GM19043 (cell line): Measurements from ENCODE around the gene BIRC7.

Experiments
- ATAC-seq: cut with Tn5 transposase; IDR thresholded peaks from one replicate; pipeline ENCODE4 v1.9.1; 2021; ENCODE audit warnings: low read depth; ENCODE audit not compliant: unreplicated experiment

BIRC7 gene

DNA sequence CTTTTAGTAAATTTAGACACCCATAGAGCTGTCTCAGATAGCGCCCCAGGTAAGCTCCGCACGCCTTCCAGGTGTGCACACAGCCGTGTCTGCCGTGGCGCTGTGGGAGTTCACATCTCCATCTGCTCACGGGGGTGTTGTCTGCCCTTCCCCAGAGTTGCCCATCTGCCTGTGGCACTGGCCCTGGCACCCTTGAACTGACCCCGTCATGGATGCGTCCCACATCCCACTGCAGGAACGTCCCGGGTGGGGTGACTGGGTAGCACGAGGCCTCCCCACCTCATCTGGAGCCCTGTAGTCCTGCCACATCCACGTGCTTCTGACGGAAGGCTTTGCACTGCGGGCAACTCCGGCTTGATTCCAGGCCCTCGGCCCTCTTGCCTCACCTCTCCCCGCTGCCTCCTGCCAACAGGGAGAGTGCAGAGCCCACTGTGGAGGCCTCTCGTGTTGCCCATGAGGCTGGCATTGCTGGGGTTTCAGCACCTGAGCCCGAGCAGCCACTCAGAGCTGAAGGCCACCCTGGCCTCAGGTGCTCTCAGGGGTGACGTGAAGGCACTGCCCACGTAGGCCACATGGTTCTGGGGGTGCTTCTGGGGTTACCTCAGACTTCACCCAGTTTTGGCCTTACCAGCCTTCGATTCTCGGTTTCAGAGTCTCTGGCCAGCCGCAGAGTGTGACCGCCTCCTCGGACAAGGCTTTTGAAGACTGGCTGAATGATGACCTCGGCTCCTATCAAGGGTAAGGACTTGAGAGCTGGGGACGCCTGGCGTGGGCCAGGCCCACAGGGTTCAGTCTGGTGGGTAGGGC is 42.0 kb downstream of the BIRC7 start:
- ATAC-seq, result no peak

DNA sequence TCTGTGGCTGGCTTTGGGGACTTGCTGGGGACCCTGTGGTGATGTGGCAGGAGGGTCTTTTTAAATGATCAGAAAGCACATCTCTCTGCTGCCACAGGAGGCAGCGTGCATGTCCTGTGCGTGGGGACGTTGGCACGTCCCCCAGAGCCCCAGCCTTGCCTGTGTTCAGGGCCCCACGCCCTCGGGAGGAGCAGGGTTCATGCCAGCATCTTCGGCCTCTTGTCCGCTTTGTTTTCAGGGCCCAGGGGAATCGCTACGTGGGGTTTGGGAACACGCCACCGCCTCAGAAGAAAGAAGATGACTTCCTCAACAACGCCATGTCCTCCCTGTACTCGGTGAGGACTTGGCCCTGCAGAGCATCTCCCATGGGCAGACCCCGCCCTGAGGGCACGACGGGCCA is 43.0 kb downstream of the BIRC7 start:
- ATAC-seq, result no peak

DNA sequence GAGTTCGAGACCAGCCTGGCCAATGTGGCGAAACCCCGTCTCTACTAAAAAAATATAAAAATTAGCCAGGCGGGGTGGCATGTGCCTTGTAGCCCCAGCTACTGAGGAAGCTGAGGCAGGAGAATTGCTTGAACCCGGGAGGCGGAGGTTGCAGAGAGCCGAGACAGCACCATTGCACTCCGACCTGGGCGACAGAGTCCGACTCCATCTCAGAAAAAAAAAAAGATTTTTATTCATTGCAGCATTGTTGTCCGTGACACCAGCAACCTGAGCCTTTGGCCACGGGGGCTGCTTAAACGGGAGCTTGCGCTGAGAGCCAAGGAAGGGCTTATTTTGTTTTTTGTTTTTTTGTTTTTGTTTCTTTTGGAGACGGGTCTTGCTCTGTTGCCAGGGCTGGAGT is 44.2 kb downstream of the BIRC7 start:
- ATAC-seq, result no peak

DNA sequence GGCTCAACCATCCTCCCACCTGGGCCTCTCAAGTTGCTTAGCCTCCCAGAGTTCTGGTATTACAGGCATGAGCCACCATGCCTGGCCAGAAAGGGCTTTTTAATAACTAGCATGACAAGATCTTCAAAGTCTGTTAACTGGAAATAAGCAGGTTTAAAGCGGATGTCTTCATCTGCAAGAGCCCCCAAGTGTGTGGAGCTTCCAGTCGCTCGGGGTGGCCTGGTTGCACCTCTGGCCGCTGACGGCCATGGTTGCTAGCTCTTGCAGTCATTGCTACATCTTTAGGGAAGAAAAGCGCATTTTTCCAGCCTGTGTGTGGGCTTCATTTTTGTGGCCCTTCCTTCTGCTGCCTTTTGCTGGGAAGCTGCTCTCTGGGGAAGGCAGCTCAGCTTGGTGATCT is 44.7 kb downstream of the BIRC7 start:
- no peak for ATAC-seq

DNA sequence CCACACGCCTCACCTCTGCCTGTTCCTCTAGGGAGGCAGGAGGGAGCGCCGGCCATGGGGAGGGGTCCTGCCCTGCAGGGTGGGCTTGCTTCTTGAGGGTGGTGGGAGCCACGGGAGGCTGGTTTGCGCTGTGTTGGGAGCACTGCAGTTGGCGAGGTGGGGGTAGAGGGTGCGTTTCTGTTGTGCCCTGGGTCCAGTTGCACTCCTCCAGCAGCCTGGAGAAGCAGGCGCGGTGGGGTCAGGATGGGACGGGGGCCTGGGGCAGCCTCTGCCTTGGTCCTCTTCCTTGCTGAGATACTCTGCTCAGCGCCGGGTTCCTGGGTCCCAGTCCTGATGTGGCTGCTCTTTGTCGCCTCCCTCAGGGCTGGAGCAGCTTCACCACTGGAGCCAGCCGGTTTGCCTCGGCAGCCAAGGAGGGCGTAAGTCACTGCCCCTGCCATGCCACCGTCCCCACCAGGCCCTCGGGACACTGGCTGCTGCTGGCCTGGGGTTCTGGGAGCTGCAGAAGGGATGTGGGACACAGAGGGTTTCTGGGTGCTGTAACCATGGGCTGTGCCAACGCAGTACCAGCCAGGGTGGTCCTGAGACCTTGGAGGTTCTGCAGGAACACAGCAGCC is 45.3 kb downstream of the BIRC7 start:
- ATAC-seq, result no peak

DNA sequence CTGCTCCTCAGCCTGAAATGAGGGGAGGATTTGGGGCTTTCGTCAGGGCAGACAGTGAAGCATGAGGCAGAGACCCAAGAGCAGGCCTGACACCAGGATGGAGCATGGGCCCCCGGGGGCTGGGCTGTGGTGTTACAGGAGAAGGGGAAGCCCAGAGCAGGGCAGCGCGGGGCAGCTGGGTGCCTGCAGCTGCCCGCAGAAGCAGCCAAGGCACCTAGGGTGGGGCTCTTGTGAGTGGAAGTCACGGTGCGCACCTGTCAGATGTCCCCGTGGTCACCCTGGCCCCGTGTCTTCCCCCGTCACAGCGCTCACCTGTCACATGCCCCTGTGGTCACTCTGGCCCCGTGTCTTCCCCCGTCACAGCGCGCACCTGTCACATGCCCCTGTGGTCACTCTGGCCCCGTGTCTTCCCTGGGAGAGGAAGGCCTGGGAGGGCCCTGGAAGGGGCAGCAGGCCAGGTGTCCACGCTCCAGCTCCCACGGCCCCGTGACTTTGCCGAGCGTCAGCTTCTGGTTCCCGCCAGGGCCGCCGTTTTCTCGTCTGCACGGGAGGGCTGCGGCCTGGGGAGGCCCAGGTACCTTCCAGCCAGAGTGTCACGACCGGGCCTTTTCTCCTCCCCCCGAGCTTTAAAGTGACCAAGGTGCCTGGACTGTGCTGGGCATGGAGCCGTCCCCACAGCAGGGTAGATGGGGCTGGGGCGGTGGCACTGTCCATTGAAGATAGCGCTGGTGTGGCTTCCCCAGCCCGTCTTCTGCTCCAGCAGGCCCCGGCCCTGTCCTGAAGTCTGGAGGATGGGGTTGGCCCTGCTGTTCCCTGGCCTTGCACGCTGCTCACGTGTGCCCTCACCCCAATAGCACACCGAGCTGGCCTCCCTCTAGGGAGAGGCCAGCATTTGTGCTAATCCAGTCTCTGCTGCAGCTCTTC is 46.3 kb downstream of the BIRC7 start:
- no peak for ATAC-seq

DNA sequence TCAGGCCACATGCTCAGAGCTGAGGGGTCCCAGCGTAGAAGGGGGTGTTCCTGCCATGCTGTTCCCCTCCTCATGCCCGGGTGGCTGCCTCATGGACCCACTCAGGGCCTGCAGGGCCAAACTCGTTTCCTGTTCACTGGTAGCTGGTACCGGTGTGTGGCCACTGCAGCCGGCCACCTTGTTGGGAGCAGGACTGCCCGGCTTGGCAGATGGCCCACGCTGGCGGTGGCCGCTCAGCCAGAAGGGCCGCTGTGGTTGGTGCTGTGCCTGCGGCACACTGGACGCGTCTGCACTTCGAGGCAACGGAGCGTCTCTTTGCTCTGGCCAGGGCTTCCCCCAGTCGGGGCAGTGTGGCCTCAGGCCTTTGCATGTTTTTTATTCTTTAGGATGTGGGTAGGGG is 47.2 kb downstream of the BIRC7 start:
- ATAC-seq, result no peak

DNA sequence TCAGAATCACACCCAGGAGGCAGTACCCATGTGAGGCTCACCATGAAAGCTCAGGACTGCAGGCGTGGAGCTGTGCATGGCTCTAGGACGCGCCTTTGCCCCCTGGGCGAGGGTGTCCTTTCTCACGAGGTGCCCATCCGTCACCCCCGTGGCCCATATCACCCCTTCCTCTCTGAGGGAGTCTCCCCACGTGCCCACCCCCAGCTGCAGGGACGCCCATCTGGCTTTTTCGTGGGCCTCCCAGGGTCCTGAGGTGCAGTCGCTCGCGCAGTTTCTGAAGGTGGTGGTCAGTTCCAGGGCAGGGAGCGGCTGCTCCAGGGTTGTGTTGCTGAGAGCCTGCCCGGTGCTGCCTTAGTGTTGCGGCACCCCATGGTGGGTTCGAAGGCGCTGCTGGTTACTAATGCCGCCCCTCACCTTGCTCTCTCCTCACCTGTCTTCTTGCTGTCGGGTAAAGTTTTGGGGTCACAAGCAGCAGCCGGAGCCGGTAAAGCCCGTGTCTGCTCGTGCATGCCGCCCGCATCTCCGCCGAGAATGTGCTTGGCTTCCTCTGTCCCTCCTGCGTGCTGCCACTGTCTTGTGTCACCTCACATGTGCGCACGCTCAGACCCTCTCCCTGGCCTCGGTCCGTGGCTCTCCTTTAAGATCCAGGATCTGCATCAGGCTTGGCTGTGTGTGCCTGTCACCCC is 47.8 kb downstream of the BIRC7 start:
- ATAC-seq, result no peak

DNA sequence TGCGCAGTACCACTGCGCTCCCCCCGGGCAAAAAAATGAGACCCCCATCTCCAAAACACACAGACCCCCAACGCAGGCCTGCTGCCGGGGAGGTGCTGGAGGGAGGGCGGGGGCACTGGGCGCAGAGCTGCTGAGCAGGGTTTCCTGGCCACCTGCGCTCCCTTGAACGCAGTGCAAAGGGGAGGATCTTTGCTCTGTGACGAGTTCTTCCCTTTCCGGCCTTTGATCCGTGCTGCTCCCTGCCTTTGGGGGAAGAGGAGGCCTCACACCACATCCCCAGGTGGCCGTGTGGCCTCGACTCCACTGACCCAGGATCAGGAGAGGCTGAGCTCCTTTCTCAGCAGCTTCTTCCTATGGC is 48.4 kb downstream of the BIRC7 start:
- ATAC-seq, result no peak

DNA sequence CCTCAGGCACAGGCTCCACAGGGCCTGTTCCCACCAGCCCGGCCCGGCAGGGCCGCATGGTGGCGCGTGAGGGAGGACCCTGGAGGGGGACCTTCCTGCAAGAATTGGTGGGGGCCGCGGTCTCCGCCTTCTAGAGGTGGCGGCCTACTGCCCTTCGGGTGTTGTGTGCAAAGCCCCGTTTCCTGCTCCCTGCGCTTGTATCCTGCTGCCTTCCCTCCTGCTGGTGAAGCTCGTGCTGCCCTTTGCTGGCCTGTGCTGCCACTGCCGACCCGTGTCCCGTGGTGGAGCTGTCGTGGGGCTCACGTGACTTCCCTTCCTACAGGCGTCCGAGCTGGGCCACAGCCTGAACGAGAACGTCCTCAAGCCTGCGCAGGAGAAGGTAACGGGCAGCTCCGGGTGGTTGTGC is 48.8 kb downstream of the BIRC7 start:
- no peak for ATAC-seq

DNA sequence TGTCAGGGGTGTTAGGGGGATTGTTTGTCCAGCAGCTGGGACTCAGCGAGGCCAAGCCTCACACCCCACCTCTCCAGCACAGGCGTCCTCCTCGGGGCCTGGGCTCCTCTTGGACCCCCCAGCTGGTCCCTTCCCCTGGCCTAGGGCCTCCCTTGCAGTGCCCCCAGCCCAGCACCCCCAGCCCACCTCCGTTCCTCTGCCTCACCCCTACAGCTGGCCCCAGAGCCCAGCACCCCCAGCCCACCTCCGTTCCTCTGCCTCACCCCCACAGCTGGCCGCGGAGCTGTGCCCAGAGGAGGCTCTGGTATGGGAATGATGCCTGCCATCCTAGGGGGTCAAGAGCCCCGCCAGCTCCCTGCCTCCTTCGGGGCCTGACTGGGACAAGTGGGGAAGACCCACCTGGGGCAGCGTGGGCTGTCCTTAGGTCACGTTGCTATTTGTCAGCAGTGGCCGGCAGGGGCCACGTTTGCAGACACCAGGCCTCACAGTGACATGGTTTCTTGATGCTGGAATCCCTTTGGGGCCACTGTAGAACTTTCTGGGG is 49.3 kb downstream of the BIRC7 start:
- ATAC-seq, result no peak

DNA sequence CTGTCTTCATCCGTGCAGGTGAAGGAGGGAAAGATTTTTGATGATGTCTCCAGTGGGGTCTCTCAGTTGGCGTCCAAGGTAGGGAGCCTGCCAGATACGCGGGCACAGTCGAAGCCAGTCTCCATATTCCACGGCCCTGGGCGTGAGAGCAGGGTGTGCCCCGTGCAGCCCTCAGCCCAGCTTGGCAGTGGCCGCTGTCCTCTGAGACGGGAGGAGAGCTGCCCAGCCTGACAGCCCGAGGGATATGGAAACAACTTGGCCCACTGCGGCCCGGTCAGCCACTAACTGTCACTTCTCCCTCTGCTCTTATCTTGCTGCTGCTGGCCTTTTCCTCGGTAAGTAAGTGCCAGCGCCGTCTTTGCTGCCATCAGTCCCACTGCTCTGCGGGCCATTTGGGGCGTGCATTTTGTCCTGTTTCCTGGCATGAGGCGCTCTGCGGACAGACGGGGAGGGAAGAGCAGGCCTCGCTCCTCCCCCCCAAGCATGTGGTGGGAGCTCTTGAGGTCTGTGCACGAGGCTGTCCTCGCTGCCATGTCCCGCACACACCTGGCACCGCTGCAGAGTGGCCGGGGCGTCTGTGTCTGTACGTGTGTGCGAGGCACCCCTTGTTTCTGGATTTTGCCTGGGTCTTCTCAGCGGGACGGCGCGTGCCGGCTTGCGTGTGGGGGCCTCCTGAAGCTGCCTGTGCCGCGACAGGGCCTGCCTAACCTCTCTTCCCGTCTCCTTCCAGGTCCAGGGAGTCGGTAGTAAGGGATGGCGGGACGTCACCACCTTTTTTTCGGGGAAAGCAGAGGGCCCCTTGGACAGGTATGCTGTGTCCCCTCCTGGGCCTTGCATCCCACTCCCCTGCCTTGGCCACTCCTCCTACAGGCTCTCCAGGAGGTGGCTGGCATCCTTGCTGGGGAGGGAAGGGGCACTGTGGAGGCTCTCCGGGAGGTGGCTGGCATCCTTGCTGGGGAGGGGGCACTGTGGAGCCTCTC is 50.2 kb downstream of the BIRC7 start:
- ATAC-seq, result no peak

DNA sequence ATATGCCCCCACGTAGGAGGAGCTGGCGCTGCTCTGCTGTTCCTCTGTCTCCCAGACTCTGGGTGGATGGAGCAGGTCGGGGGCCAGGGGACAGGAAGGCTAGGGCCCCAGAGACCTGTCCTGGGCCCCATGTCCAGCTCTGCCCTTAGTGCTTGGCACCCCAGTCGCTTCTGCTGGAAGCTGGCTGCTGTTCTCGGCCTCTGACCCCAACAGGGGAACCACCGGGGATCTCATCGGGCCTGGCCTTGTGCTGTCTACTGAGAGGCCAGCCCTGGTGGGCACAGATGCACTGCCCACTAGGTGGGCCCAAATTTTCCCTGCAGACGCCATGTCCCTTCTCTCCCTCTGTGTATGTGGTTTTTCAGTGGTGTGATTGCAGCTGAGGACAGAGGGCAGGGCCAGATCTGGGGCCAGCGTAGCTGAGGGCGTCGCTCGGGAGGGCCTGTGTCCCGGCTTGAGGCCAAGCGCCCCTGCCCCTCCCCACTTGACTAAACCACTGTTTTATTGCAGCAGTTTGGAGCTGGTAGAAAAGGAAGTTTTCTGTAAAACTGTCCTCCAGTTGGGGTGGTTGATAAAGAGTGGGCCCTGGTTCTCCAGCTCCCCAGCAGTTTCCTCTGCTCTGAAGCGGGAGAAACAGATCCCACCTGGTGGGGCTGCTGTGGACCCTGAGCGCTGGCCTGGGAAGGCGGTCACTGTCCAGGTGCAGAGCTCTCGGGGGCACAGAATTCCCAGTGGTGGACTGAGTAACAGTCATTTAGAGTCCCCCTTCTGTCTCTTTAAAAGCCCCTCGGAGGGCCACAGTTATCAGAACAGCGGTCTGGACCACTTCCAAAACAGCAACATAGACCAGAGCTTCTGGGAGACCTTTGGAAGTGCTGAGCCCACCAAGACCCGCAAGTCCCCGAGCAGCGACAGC is 51.3 kb downstream of the BIRC7 start:
- no peak for ATAC-seq

DNA sequence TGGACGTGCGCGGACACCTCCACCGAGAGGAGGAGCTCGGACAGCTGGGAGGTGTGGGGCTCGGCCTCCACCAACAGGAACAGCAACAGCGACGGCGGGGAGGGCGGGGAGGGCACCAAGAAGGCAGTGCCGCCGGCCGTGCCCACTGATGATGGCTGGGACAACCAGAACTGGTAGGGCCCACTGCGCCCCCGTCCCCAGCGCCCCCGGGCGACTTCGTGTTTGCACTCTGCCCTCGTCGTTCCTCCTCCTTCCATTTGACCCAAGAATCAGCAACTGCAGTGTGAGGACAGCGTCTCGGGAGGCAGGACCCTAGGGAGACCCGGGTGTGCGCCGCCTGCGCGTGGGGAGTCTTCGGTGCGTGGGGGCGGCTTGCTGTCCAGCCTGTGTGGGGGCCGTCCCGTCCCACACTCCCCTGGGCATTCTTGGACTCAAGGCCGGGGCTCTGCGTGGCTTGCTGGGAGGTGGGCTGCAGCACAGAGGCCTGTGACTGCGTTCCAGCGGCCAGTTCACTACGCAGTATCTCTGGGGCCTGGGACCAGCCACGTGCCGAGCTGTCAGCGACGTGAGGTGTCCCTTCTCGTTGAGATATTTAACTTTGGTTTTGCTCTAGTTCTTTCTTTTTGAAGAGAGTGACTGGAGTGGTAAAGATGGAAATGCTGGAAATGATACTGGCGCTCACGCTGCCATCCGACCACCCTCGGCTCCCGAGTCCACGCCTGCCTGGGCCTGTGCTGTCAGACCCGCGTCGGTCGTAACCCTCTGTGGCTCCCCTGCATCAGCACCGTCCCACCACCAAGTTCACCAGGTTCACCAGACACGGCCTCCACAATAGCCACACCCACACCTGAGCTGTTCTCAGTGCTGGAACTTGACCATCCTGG is 52.2 kb downstream of the BIRC7 start:
- no peak for ATAC-seq

DNA sequence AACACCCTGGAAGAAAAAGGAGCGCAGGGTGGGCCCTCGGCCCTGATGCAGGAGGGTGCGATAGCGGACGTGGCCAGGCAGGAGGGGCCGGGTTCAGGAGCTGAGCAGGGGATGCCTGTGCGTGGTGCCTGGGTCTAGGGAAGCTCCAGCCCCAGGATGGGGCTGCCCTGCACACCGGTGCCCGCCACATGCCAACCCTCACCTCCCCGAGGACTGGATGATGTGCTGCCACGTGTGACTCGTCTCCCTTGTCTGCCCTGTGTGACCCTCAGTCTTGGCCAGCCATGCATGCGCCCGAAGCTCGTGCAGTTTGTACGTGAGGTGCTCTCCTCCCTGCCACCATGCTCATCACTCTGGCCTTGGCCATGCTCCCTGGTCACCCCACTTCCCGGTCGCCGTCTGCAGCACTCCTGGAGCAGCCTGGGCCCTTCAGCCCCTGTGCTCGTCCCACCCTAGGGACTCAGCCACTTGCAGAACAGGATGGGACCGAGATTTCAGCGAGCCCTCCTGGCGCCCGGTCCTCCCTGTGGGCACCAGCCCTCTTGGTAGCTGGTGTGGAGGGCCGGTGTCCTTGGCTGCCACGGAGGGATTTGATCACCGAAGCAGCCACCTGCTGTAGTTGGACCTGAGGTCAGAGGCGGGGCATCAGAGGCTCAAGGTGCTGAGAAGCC is 53.0 kb downstream of the BIRC7 start:
- ATAC-seq, result no peak

DNA sequence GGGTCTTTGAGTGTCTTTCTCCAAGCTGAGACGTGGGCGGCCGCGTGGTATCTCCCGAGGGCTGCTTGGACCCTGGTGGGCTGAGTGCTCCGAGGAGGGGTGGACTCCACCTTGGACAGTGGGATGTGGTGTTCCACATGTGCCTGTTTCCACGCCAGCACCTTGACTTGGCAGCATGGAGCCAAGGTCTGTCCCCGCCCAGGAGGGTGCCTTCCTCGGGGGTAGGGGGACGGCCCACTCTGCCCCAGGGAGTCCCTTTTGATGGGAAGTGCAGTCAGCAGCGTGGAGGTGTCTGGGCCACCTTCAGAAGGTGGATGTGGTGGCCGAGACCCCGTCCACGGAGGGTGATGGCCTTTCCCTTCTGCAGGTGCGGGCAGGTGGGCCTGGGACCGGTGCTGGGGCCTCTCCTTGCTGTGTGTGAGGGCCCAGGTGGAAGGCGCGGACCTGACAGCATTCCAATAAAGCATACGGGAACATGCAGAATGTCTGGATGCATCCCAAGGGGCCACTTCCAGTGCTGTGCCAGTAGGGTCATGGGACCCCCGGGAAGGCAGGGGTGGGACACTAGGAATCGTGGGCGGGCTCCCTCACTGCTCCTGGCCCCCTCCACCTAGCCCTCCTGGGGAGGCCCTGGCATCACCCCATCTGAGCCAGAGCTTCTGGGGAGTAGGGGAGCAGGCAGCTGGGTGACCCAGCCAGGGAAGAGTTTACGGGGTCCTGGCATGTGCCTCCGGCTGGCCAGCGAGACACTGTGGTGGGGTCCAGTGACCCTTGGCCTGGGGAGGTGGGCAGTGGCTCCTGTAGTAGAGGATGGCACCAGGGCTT is 53.8 kb downstream of the BIRC7 start:
- no peak for ATAC-seq
